Bone marrow (tissue), 2 donors: ENCODE data around the gene RAD54L.
"Not testable (repeated sequence)": the region's sequence is repeated elsewhere in the genome, so short reads cannot be mapped to it uniquely, and the experiment has no call there.

Experiments
- DNase-seq, 2 donors: peaks; one replicate each; lab custom pipeline; 2025; lab: John Stamatoyannopoulos, UW

The RAD54L gene

DNA sequence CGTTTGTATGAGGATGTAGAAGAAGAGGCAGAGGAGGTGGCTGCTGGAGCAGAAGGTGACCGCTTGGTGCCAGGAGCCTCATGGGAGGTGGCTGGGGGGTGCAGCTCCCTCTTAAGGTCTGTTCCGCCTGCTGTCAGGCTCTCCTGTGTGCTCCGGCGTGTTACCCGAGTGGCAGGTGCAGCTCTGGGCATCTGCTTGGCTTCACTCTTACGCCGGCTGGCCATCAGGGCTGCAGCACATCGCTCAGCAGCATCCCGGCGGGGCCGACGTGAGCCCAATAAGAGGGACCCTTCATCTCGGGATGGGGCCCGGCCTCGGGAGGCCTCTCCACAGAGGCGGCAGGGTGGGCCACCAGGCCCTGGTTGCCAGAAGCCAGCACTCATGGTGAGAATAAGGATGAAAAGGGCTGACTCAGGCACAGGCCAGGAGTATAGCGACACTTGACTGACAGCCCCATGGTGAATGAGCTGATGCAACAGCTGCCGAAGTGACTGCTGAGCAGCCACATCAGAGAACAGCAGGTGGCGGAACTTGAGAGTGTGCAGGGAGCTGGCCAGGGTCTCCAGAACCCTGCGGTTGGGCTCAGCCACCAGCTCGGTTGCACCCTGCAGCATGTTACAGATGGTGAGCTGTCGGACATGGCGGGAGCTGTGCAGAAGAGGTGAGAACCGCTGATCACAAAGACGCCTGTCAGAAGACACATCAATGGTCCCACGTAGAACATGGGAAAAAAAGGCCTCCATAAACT is 38.3 kb downstream of the RAD54L start:
- DNase-seq, result no peak

DNA sequence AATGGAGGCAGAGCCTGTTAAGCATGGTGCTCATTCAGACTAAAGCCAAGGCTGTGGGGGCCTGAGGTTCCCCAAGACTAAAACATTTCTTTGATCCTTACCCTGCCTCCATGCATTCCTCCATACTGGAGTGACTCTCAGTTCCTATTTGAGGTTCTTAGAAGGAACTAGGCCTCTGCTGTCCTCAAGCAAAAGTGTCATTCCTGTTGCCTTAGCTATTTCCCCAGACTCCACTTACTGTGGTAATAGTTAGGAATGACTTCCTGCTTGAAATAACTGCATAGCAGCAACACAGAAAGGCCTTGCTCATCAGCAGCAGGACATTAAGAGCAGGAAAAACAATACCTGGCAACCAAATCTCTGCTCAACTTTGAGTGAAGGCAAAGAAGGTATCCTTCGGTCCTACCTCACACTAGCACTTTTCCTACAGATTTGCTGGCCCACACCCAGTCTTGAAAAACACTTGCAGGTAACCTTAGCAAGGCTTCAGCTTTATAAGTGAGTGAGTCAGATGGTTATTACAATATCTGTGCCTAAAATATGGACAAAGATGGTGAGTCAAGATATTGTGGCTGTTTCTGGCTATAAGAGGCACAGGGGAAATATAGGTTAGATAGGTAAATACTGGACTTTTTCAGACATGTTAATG is 41.0 kb downstream of the RAD54L start:
- DNase-seq, result no peak

- DNase-seq, result no peak
Measured at GRCh38 chr1:46289134-46289494, 41.6 kb downstream of the RAD54L start.

GRCh38 chr1:46289976-46290375 is 42.4 kb downstream of the RAD54L start:
- no peak for DNase-seq

- DNase-seq, result no peak
Measured at GRCh38 chr1:46295306-46295705, 47.7 kb downstream of the RAD54L start.

GRCh38 chr1:46298387-46298786 is 50.8 kb downstream of the RAD54L start:
- no peak for DNase-seq

DNA sequence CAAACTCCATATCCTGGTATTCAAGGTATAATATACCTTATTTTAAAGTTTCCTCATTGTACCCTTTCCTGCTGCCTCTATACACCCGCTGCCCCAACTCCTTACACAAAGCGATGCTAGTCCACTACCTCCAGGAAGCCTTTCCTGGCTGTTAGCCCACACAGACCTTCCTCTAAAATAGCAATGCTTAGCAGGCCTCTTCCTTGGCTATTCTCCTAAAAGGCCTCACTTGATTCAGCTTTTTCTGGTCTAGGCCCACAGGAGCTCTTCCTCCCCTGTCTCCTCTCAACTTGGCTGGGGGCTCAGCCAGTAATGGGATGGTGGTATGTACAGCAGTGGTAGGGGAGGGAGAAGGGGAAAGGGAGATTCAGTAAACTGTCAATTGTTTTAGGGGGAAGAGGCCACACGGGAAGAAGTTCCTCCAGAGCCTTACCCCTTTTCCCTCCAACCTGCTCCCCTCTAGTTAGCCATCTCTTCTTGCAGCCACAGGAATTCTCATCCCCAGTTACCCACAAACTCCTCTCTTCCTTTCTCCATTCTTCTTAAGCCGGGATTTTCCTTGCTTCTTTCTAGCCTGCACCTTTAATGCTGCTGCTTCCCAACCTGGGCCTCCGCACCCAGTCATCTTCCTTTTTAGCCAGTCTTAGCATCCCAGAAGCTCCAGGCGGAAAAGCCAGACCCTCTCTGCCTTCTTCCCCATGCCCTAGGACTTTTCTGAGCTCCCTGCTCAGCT is 53.3 kb downstream of the RAD54L start:
- no peak for DNase-seq

GRCh38 chr1:46301406-46301807 is 53.8 kb downstream of the RAD54L start:
- DNase-seq, result no peak

GRCh38 chr1:46301808-46302640 is 54.5 kb downstream of the RAD54L start:
- peak; percentile 26 to 75 for DNase-seq

DNA sequence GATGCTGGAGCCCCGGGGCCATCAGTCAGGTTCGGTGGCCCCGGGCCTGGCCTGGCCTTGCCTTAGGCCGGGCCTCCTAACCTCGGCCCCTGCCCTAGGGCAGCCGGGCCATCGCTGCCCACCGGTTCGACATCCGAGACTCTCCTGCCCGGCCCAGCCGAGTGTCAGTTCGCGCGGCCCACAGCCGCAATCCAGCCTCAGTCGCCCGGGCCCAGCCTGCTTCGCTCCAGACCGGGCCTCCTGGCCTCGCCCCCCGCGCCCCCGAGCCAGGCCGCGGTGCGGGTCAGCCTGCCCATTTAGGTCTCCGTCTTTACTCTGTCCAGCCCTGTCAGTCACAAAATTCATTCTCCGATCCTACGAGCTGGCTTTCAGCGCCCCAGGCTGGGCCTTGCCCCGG is 55.1 kb downstream of the RAD54L start:
- DNase-seq, result no peak

- DNase-seq, result peak; percentile 80 to 88
Measured at GRCh38 chr1:46303038-46303871, 55.7 kb downstream of the RAD54L start, which contains the start of the genes LRRC41 and UQCRH. LRRC41 (minus strand) TSS chr1:46303616; CDS start chr1:46303322, 294 bp downstream. UQCRH (plus strand) TSS chr1:46303698; CDS start chr1:46303767, 69 bp downstream.

DNA sequence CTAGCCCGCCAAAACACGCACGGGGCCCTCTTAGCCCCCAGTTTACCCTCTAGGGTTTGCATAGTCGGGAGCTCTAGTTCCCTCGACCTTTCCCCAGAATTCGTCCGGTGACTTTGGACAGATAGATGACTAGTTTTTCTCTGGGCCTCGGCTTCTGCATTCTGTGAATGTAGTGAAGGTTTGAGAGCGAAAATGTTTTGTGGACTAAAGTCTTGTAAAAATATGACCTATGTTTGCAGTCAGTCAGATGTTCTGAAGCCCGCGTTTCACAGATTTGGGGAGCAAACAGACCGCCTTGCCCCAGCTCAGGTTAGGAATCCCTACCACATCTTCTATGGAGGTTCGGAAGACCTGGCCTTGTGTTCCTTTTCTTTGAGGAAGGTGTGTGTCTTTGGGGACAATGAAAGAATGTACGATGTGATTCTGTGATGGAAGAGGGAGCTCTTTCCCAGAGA is 56.3 kb downstream of the RAD54L start:
- DNase-seq, result no peak

DNA sequence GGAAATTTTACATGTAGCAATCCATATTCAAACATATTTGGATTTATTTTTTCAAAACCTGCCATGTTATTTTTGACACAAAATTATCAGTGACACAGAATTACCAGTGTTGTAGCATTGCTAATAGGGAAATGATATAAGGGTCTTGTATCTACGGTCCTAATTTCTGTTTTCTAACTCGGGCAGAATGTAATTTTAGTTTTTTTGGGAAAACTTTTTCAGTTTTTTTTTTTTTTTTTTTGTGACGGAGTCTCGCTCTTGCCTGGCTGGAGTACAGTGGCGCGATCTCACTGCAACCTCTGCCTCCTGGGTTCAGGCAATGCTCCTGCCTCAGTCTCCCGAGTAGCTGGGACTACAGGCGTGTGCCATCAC is 58.6 kb downstream of the RAD54L start:
- DNase-seq, result no peak

- DNase-seq, result no peak
Measured at GRCh38 chr1:46309401-46310159, 62.0 kb downstream of the RAD54L start.

GRCh38 chr1:46310321-46310720 is 62.8 kb downstream of the RAD54L start:
- no peak for DNase-seq

- no peak for DNase-seq
Measured at GRCh38 chr1:46315669-46316403, 68.3 kb downstream of the RAD54L start.

DNA sequence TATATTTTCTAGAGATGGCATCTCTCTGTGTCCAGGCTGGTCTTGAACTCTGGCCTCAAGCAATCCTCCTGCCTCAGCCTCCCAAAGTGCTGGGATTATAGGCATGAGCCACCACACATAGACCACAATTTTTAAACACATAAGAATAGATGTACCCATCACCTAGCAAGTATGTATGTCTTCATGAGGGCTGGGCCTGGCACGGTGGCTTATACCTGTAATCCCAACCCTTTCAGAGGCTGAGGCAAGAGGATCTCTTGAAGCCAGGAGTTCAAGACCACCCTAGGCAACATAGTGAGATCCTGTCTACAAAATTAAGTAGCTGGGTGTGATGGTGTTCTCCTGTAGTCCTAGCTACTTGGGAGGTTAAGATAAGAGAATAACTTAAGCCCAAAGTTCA is 69.8 kb downstream of the RAD54L start:
- DNase-seq, result no peak

GRCh38 chr1:46319301-46319700 is 71.7 kb downstream of the RAD54L start:
- not testable (repeated sequence) for DNase-seq
